Ureter (tissue), 1 donor: Measurements from ENCODE around the gene FAM227A. TPM values are rescaled to one million over a fixed set of nuclear protein-coding genes. Genes with fewer than 3 reads are reported as not detected.

Experiments
- DNase-seq: peaks from one replicate; pipeline ENCODE4 v3.0.0-alpha.2; 2020; ENCODE audit warnings: low spot score
- total RNA-seq: library from RNA; stranded (reverse); gene quantifications from one replicate; pipeline ENCODE4 v1.2.4, GENCODE V29; 2023
- donor health status: DM: yes; HTN: yes; CAD: no.

The FAM227A gene
- total RNA-seq, 1 donor from 2014 or later = 6.1 TPM

DNA sequence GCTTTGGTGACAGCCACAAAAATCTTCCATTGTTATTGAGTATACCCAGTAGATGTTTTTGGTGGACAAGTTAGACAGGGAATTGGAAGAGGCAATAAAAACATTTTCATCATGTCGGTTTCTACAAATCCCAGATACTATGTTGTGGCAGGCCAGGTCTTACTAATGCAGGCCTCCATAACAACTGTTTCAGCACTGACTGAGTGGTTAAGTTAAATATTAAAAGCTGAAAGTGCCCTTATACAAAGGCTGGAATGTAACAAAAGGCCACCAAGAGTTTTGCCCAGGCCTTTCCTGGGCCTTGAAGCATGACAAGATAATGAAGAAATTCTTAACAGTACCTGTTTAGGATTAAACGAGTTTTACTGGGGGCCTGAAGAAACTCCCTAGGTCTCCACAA lies 115.5 kb downstream of the FAM227A start:
- no peak for DNase-seq

DNA sequence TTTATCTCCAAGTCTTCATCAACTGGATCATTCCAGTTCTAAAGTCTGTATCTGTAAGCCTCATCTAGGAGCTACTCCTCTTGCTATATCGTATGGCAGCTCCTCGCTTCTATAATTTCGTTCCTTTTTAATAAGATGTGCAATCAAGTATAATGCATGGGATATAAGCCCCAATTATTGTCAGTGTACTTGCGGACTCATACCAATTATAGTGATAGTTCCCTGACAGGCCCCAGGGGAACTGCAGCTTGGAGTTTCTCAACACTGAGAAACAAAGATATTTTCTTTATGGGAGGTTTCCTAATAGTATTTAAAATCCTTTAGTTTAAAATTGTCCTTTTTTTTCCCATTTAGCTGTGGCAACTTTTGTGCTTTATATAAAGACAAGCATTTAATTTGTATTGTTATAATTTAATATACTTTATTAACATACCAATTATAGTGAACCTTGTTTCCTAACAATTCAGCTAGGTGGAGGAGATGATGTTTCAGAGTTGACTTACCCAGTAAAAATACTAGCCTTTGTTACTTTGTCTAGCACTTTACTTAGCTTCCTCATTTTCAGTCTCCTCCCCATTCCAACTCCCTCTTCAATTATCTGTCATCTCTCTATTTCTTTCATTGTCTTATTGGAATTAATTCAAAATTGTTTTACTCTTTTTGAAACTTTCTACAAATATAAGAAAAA lies 124.8 kb downstream of the FAM227A start:
- no peak for DNase-seq

Other genes with a start within 250 kb of the FAM227A start
- gene KCNJ4, start 201.2 kb downstream of the FAM227A start, total RNA-seq = not detected
- 7.5 TPM for gene KDELR3, start 188.3 kb downstream of the FAM227A start, total RNA-seq
- gene DDX17, start 150.1 kb downstream of the FAM227A start, total RNA-seq = 593 TPM
- 2.2 TPM for gene DMC1, start 86.2 kb downstream of the FAM227A start, total RNA-seq
- 47.0 TPM for gene CBY1, start 246 bp upstream of the FAM227A start, total RNA-seq
- gene TOMM22, start 25.6 kb upstream of the FAM227A start, total RNA-seq = 76.8 TPM
- gene JOSD1, start 44.6 kb upstream of the FAM227A start, total RNA-seq = 39.7 TPM
- gene GTPBP1, start 49.6 kb upstream of the FAM227A start, total RNA-seq = 72.0 TPM
- 186 TPM for gene SUN2, start 99.6 kb upstream of the FAM227A start, total RNA-seq
- gene DNAL4, start 137.8 kb upstream of the FAM227A start, total RNA-seq = 27.3 TPM
- gene NPTXR, start 187.6 kb upstream of the FAM227A start, total RNA-seq = 27.0 TPM
- gene CBX6, start 215.8 kb upstream of the FAM227A start, total RNA-seq = 93.8 TPM